Activated gamma-delta T cell treated with anti-CD3 and anti-CD28 coated beads, Interleukin-2, amount 50 U/mL, for 16 hours (primary cell): ENCODE measurements around the gene PIK3C3.
"Not testable (repeated sequence)": the region's sequence is repeated elsewhere in the genome, so short reads cannot be mapped to it uniquely, and the experiment has no call there.

Experiments
- DNase-seq: peaks from one replicate; pipeline ENCODE4 v3.0.0-alpha.2; 2020; ENCODE audit warnings: low read depth

PIK3C3 gene

DNA sequence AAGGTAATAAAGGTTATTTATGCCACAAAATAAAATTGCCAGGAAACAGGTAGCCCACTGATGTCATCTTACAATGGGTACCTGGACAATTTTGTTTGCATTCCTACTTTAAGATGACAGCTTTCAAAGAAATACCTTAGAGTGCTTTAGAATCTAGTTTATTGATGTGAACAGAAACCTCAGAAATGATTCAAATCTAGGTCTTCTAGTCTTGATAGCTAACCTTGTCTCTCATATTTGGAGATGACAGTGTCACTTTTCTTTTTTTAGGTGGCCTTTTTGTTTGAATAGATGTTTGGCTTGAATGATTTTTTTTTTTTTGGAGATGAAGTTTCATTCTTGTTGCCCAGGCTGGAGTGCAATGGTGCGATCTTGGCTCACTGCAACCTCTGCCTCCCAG, 69.1 kb downstream of the PIK3C3 start:
- DNase-seq = no peak

DNA sequence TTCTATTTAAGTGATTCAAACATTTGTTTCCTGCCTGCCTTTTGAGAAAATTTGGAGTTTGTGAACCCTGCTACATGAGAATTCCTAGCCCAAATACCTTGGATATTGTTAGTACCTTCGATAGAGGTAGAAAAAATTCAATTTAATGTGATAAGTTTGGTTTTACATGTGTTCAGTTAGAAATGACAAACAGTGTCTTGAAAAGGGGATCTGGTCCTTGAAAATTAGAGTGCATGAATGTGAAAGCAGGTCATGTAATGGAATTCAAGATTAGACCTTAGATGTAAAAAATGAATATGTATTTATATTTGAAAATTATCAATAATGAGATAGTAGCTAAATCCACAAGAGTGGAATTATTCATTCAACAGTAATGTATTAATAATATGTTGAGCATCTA, 70.5 kb downstream of the PIK3C3 start:
- DNase-seq = no peak

DNA sequence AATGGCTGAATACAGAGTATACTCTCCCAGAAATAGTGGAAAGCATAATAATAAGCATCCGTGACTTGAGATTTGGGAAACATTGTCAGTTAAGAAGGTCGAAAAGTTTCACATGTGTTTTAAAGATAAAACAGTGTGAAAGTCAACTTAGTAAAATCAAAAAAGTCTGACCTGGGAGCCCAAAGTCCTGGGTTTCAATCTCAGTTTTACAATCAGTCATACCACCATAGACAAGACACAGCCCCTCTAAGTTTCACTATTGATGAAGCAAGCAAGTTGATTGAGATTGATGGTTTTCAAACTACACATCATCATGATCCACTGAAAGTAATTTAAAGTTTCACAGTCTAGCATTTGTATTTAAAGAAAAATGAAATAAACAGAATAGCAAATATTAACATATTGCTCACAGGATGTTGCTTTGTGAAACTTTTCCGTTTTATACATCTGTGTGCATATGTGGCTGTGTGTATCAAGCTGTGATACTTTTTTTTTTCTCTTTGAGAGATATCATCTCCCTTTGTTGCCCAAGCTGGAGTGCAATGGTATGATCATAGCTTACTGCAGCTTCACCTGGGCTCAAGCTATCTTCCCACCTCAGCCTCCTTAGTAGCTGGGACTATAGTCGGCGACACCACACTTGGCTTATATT, 71.1 kb downstream of the PIK3C3 start:
- no peak for DNase-seq

DNA sequence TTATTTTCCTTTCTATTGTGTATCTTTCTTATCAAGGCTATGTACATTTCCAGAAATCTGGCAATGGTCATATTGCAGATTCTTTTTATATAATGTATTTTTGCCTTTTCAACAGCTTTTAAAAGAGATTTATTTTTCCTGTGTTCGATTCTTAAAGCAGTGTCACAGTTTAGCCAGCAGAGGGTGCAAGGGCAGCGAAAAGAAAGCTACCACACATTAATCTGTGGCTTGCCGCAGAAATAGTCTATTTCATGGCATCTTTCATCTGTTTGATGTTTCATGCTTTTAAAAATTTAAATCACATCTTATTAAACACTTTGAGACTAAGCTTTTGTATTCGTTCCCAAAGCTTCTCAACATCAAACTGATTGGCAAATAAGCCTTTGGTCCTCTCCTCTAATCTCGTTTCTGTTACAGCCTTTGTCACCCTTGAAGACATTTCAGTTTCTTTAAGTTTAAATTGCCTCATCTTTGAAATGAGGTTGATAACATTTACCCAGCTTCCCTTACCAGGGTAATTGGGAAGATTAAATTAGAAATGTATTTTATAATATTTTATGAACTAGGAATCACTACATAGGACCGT, 73.3 kb downstream of the PIK3C3 start:
- DNase-seq = peak; percentile 7

DNA sequence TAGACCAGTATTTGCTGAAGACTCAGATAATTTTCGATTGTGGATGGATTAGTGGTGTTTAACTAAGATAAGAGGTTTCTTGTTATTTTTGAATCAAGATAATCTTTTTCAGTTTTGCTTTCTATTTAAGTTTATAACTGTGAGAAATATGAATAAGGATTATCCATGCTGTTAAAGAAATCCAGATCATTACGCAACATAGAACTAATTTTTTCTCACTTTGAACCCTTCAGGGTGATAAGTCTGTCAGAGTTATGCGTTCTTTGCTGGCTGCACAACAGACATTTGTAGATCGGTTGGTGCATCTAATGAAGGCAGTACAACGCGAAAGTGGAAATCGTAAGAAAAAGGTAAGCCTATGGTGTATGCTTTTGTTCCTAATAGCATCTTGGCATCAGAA, 74.1 kb downstream of the PIK3C3 start:
- no peak for DNase-seq

DNA sequence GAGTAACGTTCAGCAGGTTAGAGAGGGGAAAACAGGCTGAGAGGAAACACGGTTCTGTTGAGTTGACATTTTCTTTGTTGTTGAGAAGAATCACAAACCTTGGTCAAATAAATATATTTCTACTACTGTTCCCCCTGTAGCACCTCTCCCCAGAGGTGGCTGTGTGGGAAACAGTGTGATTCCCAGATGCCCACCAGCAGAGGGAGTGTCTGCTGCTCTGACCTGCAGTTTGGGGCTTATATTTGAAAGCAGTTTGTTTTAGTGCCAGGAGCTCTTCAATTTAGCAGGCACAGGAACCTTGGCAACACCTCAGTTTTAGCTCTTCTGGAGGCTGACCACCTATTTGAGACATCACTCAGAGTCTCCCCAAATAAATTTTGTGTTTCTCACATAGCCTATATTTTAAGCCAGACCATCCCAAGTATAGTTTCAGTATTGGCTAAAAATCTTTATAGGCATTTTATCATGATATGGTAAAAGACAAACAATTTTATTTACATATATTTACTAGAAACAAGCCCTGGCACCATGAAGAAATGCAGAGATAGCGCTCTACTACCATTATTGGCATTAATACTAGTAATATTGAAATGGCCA, 75.7 kb downstream of the PIK3C3 start:
- no peak for DNase-seq

DNA sequence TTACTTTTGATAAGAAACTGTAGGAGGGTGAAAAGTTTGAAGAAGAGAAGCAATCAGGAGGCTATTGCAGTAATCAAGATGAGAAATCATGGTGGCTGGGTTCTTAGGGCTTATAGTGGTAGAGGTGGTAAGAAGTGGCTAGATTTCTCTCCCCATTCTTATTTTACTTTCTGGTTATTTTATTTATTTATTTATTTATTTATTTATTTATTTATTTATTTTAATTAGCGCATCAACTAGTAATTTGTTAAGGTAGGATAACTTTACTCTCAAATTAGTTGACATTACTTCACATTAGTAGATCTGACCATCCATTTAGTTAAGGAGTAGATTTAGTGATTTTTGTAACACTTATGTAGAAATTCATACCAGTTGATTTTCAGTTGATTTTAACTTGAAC, 77.4 kb downstream of the PIK3C3 start:
- no peak for DNase-seq

DNA sequence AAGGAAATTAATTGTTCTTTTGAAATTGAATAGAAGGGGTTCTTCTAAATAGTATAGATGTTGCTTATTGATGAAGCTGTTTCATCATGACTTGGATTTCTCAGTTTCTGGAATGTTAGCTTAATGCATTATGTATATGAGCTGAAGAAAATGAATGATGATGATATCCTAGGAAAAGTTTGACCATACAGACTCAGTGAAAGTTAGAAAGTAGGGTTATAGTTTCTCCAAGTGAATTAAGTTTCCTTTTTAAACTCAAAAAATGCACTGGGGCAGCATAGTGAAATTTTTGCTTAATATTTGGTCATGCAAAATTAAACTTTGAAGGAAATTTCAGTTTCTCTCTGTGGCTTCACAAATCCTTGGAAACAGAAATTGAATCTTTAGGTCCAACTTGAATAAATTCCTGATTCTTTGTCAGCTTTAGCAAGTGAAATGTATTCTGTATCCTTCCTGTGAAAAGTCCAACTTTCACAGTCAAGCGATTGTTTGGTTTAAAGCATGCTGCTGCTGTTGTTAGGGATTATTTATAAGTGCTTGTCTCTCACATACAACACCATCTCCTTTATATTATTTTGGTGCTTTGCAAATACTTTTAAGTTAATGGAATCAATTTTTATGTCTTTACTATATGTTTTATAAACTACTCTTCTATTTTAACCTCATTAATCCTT, 78.2 kb downstream of the PIK3C3 start:
- no peak for DNase-seq

DNA sequence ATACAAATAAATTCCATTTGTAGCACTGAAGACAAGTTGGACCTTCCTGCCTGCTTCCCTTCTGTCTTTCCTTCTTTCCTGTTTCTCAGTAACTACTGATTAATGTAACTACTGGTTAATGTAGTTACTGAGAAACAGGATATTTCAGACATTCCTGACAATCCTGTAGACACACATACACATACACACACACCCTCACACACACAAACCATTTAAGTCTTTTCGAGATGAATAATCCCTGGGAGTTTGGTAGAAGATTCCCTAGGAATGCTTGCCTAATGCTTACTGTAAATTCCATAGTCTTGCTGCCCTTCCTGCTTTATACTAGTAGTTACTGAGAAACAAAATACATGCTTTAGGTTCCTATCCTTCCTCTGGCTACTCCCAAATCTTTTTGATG, 83.9 kb downstream of the PIK3C3 start:
- DNase-seq = no peak

DNA sequence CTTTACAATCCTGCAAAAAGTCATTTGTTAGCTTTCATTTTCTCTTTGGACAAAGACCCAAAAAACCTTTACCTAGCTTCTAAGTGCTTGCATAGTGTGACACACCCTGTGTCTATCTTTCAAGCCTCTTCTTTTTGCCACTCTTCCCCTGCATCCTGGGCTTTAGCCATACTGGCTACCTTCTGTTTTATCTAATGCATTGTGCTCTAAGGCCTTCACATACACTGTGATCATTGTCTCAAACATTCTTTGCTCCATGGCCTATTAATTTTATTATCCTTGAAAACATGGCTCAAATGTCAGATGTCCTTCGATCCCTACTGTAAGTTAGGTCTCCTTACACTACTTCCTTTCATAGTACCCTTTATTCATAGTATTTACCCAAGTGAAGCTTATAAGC, 84.4 kb downstream of the PIK3C3 start:
- no peak for DNase-seq

DNA sequence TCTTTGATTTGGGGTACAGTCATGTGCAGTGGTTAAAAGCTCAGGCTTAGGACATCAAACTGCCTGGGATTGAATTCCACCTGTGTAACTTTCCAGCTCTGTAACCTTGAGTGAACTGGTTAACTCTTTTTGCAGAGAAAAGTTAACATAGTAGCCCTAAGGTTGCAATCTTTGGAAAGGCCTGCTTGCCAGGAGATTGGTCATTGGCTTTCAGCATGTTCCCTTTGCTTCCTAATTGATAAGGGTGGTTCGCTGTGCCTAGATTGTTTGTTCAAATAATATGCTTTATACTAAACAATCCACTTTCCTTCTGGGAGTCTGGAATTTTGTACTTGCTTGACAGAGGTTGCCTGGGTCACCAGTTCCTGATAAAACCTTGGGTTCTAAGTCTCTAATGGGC, 86.8 kb downstream of the PIK3C3 start:
- DNase-seq = no peak

DNA sequence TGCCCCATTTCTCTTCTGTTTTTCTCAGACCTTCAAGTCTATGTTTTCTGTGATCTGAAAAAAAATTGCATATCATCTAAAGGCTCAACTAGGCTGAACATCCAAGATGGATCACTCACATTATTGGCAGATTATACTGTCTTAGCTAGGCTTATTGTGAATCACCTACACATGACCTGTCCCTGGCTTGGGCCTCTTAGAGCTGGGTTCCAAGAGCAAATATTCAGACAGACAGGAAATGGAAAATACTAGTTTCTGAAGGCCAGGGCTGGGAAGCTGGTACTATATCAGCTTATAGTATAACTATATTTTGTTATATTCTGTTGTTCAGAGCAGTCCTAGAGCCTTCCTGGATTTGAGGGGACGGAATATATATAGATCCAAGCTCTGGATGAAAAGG, 90.3 kb downstream of the PIK3C3 start:
- no peak for DNase-seq

DNA sequence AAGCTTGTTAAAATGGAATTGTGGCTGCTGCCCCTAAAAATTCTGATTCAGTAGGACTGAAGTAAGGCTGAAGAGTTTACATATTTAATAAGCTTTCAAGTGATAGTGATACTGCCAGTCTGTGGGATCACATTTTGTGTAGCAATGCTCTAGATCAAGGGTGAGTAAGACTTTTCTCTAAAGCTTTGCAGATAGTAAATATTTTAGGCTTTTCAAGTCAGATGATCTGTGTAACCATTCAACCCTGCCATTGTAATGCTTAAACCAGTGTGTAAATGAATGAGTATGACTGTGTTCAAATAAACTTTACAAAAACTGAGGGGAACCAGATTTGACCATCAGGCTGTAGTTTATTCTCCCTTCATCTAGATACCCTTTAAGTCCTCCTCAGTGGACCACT, 92.7 kb downstream of the PIK3C3 start:
- no peak for DNase-seq

DNA sequence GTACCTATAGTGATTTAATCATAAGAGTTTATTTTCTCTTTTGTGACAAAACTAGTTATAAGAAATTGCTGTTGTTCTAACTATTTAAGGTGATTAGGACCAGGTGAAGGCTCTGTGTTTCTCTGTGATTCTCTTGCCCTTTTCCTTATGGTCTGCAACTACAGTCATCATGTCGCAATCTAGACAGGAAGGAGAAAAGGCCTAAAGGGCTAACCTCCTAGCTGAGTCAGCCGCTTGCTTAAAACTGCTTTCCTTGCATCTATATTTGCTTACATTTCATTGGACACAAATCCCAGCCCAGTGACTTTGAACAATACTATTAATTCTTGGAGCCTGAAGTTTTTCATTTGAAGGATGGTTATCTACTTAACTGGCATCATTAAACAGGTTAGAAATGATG, 93.1 kb downstream of the PIK3C3 start:
- no peak for DNase-seq

DNA sequence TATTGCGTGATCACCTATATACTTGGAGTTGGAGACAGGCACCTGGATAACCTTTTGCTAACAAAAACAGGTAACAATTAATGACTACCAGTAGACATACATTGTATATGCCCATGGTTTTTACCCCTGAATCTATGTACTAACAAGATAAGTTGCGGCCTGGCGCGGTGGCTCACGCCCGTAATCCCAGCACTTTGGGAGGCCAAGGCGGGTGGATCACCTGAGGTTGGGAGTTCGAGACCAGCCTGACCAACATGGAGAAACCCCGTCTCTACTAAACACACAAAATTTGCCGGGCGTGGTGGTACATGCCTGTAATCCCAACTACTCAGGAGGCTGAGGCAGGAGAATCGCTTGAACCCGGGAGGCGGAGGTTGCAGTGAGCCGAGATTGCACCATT, 94.5 kb downstream of the PIK3C3 start:
- DNase-seq = not testable (repeated sequence)

DNA sequence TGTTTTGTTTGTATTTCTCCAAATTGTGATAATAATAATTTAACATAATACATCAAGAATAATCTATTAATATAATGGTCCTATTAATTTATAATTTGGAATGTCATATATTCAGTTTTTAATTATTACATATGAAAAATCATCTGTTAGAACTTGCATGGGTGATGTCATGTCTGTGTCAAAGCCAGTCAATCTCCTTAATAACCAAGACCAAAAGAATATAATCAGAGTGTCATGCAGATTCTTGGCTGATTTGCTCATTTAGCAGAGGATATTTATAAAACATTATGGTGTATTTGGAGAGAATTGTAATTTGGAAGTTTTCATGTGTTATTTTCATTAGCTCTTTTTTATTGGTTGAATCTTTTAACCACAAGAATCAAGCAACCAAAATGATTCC, 96.4 kb downstream of the PIK3C3 start:
- no peak for DNase-seq

DNA sequence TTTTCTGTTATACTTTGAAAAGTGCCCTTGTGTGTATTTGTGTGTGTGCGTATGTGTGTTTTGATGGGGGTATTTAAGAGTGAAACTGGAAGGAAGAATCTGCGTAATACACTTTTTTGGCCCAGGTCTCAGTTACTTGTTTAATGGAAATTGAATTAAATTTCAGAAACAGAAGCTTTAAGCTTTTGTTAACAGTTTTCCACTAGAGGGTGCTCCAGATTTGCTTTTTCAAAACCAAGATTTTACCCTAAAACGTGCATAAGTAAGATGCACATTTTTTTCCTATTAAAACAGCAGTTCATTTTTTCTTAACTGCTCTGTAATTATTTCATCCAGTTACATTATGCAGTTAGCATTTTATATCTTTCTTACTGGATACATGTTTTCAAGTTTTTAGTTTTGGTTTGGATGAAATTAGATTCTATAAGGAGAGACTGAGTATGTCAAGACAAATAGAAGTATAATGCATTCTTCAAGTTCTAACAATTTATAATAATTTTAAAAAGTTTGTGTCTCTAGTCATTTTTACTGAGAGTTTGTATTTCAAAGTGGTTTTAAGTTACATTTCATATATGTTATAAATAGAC, 97.2 kb downstream of the PIK3C3 start:
- no peak for DNase-seq

DNA sequence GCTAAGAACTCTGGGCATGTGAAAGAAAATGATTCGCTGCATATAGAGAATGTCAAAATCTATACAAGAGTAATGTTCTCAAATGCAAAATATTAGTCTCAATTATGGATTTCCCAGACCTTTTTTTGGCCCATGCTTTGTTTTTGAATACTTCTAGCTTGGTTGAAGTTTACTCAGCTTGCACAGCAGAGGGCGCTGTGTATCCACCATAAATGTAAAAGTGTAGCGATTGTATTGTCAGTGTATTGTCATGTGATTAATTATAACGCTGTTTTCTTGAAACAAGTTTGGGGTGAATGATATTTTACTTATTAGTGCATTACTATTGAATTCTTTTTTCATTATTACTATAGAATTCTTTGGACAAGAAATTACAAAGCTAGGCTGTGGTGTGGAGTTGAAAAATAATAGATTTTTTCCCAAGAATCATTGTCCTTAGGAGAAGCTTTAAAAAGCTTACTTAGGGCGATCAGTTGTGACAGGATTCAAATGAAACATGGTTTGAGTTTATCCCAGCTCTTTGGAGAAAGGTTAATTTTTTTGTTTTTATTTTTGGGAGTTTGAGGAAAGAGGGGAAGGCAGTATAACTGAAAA, 98.3 kb downstream of the PIK3C3 start:
- peak; percentile 19 for DNase-seq

DNA sequence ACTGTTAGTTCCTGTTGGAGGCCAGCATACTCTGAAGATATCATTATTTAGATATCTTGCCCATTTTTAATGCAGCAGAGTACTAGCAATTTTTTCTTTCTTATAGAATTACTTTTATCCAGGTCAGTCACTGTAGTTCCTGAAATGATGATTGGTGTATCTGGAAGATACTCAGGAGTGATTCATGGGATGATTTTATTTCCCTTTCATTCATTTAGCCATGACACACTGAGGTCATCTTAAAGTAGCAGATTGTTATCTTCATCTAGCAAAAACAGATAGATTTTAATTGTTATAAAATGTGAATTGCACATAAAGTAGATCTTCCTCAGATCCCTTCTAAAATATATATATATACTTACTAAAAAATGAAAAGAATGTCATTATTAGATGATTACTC, 109.1 kb downstream of the PIK3C3 start:
- DNase-seq = no peak

DNA sequence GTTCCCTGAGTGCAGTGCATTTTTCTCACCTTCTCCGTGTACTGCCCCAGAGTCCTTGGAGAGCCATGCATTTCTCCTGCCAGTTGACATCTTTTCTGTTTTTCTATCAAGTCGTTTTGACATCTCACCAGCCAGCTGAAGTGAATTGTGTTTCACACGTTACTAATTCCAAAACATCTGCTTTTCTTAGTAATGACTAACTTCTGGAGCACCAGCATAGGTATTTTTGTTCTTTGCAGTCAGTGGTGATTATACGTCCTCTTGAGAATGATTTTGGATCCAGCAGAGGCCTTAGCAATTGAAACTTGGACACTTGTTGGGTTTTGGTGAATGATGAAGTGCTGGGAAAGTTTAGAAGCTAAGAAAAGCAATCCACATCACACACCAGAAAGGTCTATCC, 112.5 kb downstream of the PIK3C3 start:
- DNase-seq = no peak

DNA sequence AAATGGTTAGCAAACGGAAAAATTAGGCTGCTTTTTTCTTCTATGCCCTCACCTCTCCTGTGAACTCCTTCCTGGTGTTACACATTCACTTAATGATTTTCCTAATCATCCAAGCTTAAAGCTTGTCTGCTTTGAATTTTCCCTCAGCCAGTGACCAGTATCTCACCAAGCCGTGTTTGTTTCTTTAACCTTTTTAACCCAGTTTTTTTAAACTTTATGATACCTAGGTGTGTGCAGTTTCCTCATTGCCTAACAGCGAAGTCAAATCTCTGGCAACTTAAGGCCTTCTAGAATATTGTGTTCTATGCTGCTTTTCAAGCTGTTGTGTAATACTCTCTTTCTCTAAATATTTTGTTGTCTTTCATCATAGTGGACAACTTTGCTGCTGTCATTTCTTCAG, 113.0 kb downstream of the PIK3C3 start:
- DNase-seq = no peak

DNA sequence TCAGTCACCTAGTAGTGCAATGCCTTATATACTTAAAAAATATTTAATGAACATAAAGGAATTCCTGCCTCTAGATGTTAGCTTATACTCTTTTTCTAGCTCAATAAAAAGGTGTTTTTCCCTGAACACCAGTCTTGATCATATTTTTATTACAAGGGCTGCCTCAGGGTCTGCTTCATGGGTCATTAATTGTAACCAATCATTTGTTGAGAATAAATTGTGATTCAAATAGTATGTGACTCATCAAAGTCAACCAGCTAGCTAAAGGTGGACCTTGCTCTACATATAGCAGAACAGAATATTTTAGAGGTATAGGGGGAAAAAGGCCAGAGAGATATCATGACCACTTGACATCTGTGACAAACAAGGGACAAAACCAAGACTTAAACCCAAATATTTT, 114.0 kb downstream of the PIK3C3 start:
- no peak for DNase-seq

DNA sequence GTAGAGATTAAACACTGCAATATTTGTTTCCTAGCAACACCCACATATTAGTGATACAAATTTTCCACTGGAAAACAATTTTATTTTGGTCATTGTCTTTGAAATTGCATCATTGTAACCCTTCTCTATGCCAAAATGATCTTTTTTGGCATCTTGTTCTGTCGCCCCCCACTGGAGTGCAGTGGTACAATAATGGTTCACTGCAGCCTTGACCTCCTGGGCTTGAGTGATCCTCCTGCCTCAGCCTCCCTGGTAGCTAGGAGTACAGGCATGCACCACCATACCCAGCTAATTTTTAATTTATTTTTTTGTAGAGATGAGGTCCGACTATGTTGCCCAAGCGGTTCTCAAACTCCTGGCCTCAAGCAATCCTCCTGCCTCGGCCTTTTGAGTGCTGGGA, 117.4 kb downstream of the PIK3C3 start:
- DNase-seq = no peak
